ENCODE measurements around the gene ARFGEF3.
A peak's percentile ranks its signal among the peaks of the same experiment; 100 is the strongest.
"Not testable (repeated sequence)": the region's sequence is repeated elsewhere in the genome, so short reads cannot be mapped to it uniquely, and the experiment has no call there.

ARFGEF3 gene

GRCh38 chr6:138310294-138310693 lies 148.6 kb downstream of the ARFGEF3 start:
- DNase-seq, result peak; percentile 66

- no peak for DNase-seq
Observed at GRCh38 chr6:138310821-138311220, 149.1 kb downstream of the ARFGEF3 start.

GRCh38 chr6:138311268-138311667 lies 149.5 kb downstream of the ARFGEF3 start:
- DNase-seq, result no peak

- no peak for DNase-seq
Observed at GRCh38 chr6:138318741-138319375, 157.1 kb downstream of the ARFGEF3 start.

- no peak for DNase-seq
Observed at GRCh38 chr6:138321934-138322333, 160.2 kb downstream of the ARFGEF3 start.

GRCh38 chr6:138323821-138324220 lies 162.1 kb downstream of the ARFGEF3 start:
- DNase-seq, result no peak

- no peak for DNase-seq
Observed at GRCh38 chr6:138328210-138328609, 166.5 kb downstream of the ARFGEF3 start.

- DNase-seq, result no peak
Observed at GRCh38 chr6:138330763-138331162, 169.0 kb downstream of the ARFGEF3 start.

GRCh38 chr6:138331444-138331843 lies 169.7 kb downstream of the ARFGEF3 start:
- DNase-seq, result no peak

- no peak for DNase-seq
Observed at GRCh38 chr6:138331984-138332383, 170.2 kb downstream of the ARFGEF3 start.

- no peak for DNase-seq
Observed at GRCh38 chr6:138334000-138334399, 172.3 kb downstream of the ARFGEF3 start.

- DNase-seq, result no peak
Observed at GRCh38 chr6:138334963-138335362, 173.2 kb downstream of the ARFGEF3 start.

- no peak for DNase-seq
Observed at GRCh38 chr6:138336221-138336620, 174.5 kb downstream of the ARFGEF3 start.

- DNase-seq, result no peak
Observed at GRCh38 chr6:138337076-138337475, 175.3 kb downstream of the ARFGEF3 start.

- no peak for DNase-seq
Observed at GRCh38 chr6:138339024-138339423, 177.3 kb downstream of the ARFGEF3 start.

GRCh38 chr6:138341176-138341575 lies 179.4 kb downstream of the ARFGEF3 start:
- no peak for DNase-seq

- no peak for DNase-seq
Observed at GRCh38 chr6:138343112-138343511, 181.4 kb downstream of the ARFGEF3 start.

- DNase-seq, result no peak
Observed at GRCh38 chr6:138345565-138346285, 184.0 kb downstream of the ARFGEF3 start.

- no peak for DNase-seq
Observed at GRCh38 chr6:138346302-138347195, 184.8 kb downstream of the ARFGEF3 start.

- DNase-seq, result no peak
Observed at GRCh38 chr6:138347864-138348263, 186.1 kb downstream of the ARFGEF3 start.

- no peak for DNase-seq
Observed at GRCh38 chr6:138349891-138350290, 188.2 kb downstream of the ARFGEF3 start.

GRCh38 chr6:138357928-138358327 lies 196.2 kb downstream of the ARFGEF3 start:
- DNase-seq, result no peak

GRCh38 chr6:138368684-138369083 lies 206.9 kb downstream of the ARFGEF3 start:
- not testable (repeated sequence) for DNase-seq

Data from NCI-H1436 (cell line).